EH (cell line): ENCODE measurements around the gene FOXK2.
"Not testable (repeated sequence)": the region's sequence is repeated elsewhere in the genome, so short reads cannot be mapped to it uniquely, and the experiment has no call there.

Experiments used
- DNase-seq: peaks from one replicate; pipeline ENCODE4 v3.0.0-alpha.2; 2015; ENCODE audit warnings: low read depth

The FOXK2 gene

GRCh38 chr17:82534401-82534812 lies 14.9 kb downstream of the FOXK2 start:
- DNase-seq, result no peak

- peak; percentile 54 for DNase-seq
These were observed 17.1 kb downstream of the FOXK2 start for GRCh38 chr17:82536512-82537201.

- DNase-seq, result peak; percentile 26
These were observed 17.7 kb downstream of the FOXK2 start for GRCh38 chr17:82537228-82537627.

- not testable (repeated sequence) for DNase-seq
These were observed 19.5 kb downstream of the FOXK2 start for GRCh38 chr17:82539076-82539475.

GRCh38 chr17:82542439-82542838 lies 22.9 kb downstream of the FOXK2 start:
- no peak for DNase-seq

GRCh38 chr17:82544431-82545070 lies 25.0 kb downstream of the FOXK2 start:
- DNase-seq, result no peak

GRCh38 chr17:82545071-82545462 lies 25.5 kb downstream of the FOXK2 start:
- no peak for DNase-seq

GRCh38 chr17:82547981-82548380 lies 28.4 kb downstream of the FOXK2 start:
- DNase-seq, result no peak

- DNase-seq, result no peak
These were observed 29.3 kb downstream of the FOXK2 start for GRCh38 chr17:82548681-82549303.

GRCh38 chr17:82551779-82552457 lies 32.4 kb downstream of the FOXK2 start:
- peak; percentile 78 for DNase-seq

GRCh38 chr17:82552580-82552979 lies 33.0 kb downstream of the FOXK2 start:
- no peak for DNase-seq

GRCh38 chr17:82553210-82553930 lies 33.8 kb downstream of the FOXK2 start:
- DNase-seq, result no peak

- DNase-seq, result not testable (repeated sequence)
These were observed 38.0 kb downstream of the FOXK2 start for GRCh38 chr17:82557510-82557909.

GRCh38 chr17:82559566-82560251 lies 40.2 kb downstream of the FOXK2 start:
- DNase-seq, result no peak

GRCh38 chr17:82560252-82560642 lies 40.7 kb downstream of the FOXK2 start:
- DNase-seq, result no peak

- DNase-seq, result peak; percentile 23
These were observed 41.4 kb downstream of the FOXK2 start for GRCh38 chr17:82560802-82561428.

GRCh38 chr17:82561429-82562035 lies 42.0 kb downstream of the FOXK2 start:
- DNase-seq, result no peak

GRCh38 chr17:82562718-82563220 lies 43.2 kb downstream of the FOXK2 start:
- not testable (repeated sequence) for DNase-seq

- no peak for DNase-seq
These were observed 43.8 kb downstream of the FOXK2 start for GRCh38 chr17:82563318-82563717.

GRCh38 chr17:82563745-82564144 lies 44.2 kb downstream of the FOXK2 start:
- DNase-seq, result not testable (repeated sequence)
